ENCODE measurements around the gene PDE4B.

GRCh38 chr1:65998763-65999583 lies 206.3 kb downstream of the PDE4B start:
- TF ChIP-seq EP300 (conservative IDR thresholded peaks at IDR 0.05; ENCODE audit: poor library complexity, severe bottlenecking) (no peak), POLR2AphosphoS5 (IDR thresholded peaks at IDR 0.05) (no peak), RAD21 (conservative IDR thresholded peaks at IDR 0.05) (no peak), EZH2 (IDR thresholded peaks at IDR 0.05; ENCODE audit: borderline replicate concordance, insufficient read depth, low read length, poor library complexity, severe bottlenecking) (no peak), TAF1 (IDR thresholded peaks at IDR 0.05; ENCODE audit: low read depth) (no peak)

Measured in neural cell (in vitro differentiated cells).